NK-92 treated with Interleukin-12 subunit alpha and Interleukin-12 subunit beta, amount 100 ng/mL, for 24 hours (cell line): ENCODE results near the gene SYNRG.

Experiments used
- DNase-seq: peaks from one replicate; lab custom pipeline; 2025; lab: John Stamatoyannopoulos, UW

Gene SYNRG

GRCh38 chr17:37466471-37466870 is 142.7 kb downstream of the SYNRG start:
- DNase-seq: no peak

GRCh38 chr17:37465069-37465616 is 144.1 kb downstream of the SYNRG start:
- DNase-seq: no peak
